Gastrocnemius medialis (tissue), 4 donors: ENCODE data around the gene COL2A1. TPM values are rescaled to one million over a fixed set of nuclear protein-coding genes. Genes with fewer than 3 reads are reported as not detected.
"Not testable (repeated sequence)": the region's sequence is repeated elsewhere in the genome, so short reads cannot be mapped to it uniquely, and the experiment has no call there.

Experiments
- ATAC-seq, 2 donors: fragments of 150-250 bp; one replicate each; pipeline ENCODE4 v1.9.1; 2016
- DNase-seq, 2 donors: peaks; one replicate each; pipeline ENCODE4 v3.0.0-alpha.2; 2019
- H3K27ac ChIP-seq, 4 donors: fragments of 200-600 bp; sonication (generic); 1 replicate in 1 of 4; 2 replicates in 3 of 4; pipeline ENCODE4 v1.5.1; 2016 to 2018; ENCODE audit warnings: mild to moderate bottlenecking in 2 of 4, moderate library complexity in 1 of 4
- H3K27me3 ChIP-seq, 3 donors: fragments of 200-600 bp; sonication (generic) in 2 of 3; 1 replicate in 1 of 3; 2 replicates in 2 of 3; pipeline versions ENCODE4 v1.5.1 to v1.6.0; 2016 to 2019; ENCODE audit warnings: mild to moderate bottlenecking in 1 of 3, moderate library complexity in 1 of 3
- H3K36me3 ChIP-seq, 2 donors: fragments of 200-600 bp; sonication (generic) in 1 of 2; one replicate each; pipeline ENCODE4 v1.5.1; 2017 to 2018
- H3K4me1 ChIP-seq, 2 donors: fragments of 200-600 bp; sonication (generic) in 1 of 2; one replicate each; pipeline ENCODE4 v1.5.1; 2016 to 2017; ENCODE audit warnings: mild to moderate bottlenecking in 2 of 2
- H3K4me3 ChIP-seq, 4 donors: fragments of 200-600 bp; sonication (generic) in 3 of 4; 1 replicate in 1 of 4; 2 replicates in 3 of 4; pipeline ENCODE4 v1.5.1; 2016 to 2019; ENCODE audit warnings: mild to moderate bottlenecking in 2 of 4
- H3K9me3 ChIP-seq, 3 donors: fragments of 200-600 bp; sonication (generic) in 2 of 3; 1 replicate in 1 of 3; 2 replicates in 2 of 3; pipeline ENCODE4 v1.5.1; 2016 to 2019
- POLR2A ChIP-seq, 2 donors: fragments of 450-650 bp; IDR thresholded peaks; one replicate each; pipeline ENCODE4 v1.6.1; 2017; ENCODE audit warnings: antibody characterized with exemption in 2 of 2, mild to moderate bottlenecking in 2 of 2, moderate library complexity in 2 of 2
- in situ Hi-C, 4 donors: fragments of 200-750 bp; cut with MboI; loops; one replicate each; pipeline versions ENCODE4 v1.15.0 to v1.8.0; 2017; ENCODE audit warnings: low sequenced_read_pairs in 4 of 4
- intact Hi-C: fragments of 100-400 bp; cut with DNase I; formaldehyde crosslinking; loops from one replicate; pipeline ENCODE4 v1.15.1; 2023; ENCODE audit warnings: low total_unique reads
- total RNA-seq, 4 donors: library from RNA; depleted of rRNA; stranded (reverse); fragments of >200 nt; gene quantifications; one replicate each; pipeline versions ENCODE4 v1.1.0 to v1.2.3, GENCODE V29; 2016
- TF ChIP-seq, protein P1 (sequence below), 5 experiments: fragments of 450-650 bp in 3 of 5; fragments of 200-600 bp in 2 of 5; sonication (generic) in 2 of 5; IDR thresholded peaks in 4 of 5; conservative IDR thresholded peaks in 1 of 5; 1 replicate in 4 of 5; 2 replicates in 1 of 5; pipeline ENCODE4 v1.5.1; 2016 to 2019; ENCODE audit warnings: antibody characterized with exemption in 5 of 5, mild to moderate bottlenecking in 3 of 5, moderate library complexity in 3 of 5

COL2A1 gene
- total RNA-seq, 4 donors from 2014 or later, result not detected

DNA sequence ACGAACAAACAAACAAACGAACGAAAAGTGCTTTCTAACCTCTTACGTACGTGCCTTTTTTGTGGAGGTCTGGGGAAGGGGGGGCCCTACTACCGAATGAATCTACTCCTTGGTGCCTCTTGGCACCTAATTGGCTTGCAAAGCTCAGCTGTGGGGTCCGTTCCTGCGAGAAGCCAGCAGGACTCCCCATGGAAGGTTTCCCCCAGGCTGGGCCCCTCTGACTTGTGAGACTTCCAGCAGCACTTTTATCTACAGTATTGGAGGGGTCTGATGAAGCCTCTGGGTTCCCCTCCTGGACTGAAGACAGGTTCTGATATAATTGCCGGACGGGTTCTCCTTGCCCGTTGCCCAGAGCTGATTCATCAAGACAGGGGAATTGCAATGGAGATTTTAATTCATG is 42.1 kb downstream of the COL2A1 start:
- ATAC-seq (no peak), DNase-seq (no peak)
- intact Hi-C loops, result loop anchor here (2.0 to 5.0 kb wide), 2 partner anchors 203 to 235 kb away; no protein-coding TSS in a partner anchor
- Histone ChIP-seq H3K27me3 (no peaks in the 10 kb centered on the region), H3K9me3 (no peaks in the 10 kb centered on the region), H3K4me3 (no peak overlapping the region), H3K27ac (no peak overlapping the region), H3K36me3 (no peaks in the 10 kb centered on the region), H3K4me1 (peaks cover 11 to 14% of the 10 kb centered on the region in 2 donors)
- in situ Hi-C loops, result loop anchor here in 3 of 4 donors (25.0 kb wide), 1 partner anchor 225 kb away; the partner anchor contains the start of gene CCDC184 (in 3 of the 3)
- TF ChIP-seq, protein P1, sequence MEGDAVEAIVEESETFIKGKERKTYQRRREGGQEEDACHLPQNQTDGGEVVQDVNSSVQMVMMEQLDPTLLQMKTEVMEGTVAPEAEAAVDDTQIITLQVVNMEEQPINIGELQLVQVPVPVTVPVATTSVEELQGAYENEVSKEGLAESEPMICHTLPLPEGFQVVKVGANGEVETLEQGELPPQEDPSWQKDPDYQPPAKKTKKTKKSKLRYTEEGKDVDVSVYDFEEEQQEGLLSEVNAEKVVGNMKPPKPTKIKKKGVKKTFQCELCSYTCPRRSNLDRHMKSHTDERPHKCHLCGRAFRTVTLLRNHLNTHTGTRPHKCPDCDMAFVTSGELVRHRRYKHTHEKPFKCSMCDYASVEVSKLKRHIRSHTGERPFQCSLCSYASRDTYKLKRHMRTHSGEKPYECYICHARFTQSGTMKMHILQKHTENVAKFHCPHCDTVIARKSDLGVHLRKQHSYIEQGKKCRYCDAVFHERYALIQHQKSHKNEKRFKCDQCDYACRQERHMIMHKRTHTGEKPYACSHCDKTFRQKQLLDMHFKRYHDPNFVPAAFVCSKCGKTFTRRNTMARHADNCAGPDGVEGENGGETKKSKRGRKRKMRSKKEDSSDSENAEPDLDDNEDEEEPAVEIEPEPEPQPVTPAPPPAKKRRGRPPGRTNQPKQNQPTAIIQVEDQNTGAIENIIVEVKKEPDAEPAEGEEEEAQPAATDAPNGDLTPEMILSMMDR (IDR thresholded peaks at IDR 0.05 in 4 of 5, conservative IDR thresholded peaks at IDR 0.05 in 1 of 5), result no peak
- no peak for TF ChIP-seq POLR2A (IDR thresholded peaks at IDR 0.05)

DNA sequence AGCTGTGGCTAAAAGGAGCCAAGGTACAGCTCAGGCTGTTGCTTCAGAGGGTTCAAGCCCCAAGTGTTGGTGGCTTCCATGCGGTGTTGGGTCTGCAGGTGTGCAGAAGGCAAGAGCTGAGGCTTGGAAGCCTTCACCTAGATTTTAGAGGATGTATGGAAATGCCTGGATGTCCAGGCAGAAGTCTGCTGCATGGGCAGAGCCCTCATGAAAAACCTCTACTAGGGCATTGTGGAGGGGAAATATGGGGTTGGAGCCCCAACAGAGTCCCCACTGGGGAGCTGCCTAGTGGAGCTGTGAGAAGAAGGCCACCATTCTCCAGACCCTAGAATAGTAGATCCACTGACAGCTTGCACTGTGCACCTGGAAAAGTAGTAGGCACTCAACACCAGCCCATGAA is 46.6 kb downstream of the COL2A1 start:
- in situ Hi-C loops, result loop anchor here in 3 of 4 donors (25.0 kb wide), 1 partner anchor 230 kb away; the partner anchor contains the start of gene CCDC184 (in 3 of the 3)
- ATAC-seq, H3K4me3 ChIP-seq, H3K4me1 ChIP-seq, H3K36me3 ChIP-seq, H3K27me3 ChIP-seq, H3K9me3 ChIP-seq, H3K27ac ChIP-seq, intact Hi-C loops, DNase-seq: not testable (repeated sequence)

DNA sequence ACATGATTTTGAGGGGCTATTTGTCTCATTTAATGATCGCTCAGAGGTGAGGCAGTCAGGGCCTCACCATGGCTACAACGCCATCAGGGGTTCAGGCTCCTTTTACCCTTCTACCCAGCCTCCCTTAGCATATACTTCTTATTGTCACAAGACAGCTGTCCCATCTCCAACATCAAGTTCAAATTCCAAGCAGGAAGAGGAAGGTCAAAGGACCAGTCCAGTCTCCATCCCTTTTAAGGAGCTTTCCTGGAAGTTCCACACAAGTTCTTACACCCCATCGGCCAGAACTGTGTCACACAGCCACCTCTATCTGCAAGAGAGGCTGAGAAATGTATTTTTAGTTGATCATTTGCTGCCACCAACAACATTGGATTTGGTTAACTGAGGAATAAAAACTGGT is 49.2 kb downstream of the COL2A1 start:
- ATAC-seq (no peak), DNase-seq (no peak)
- in situ Hi-C loops, result loop anchor here in 3 of 4 donors (25.0 kb wide), 1 partner anchor 232 kb away; the partner anchor contains the start of gene CCDC184 (in 3 of the 3)
- no peak overlapping the region for H3K4me3 ChIP-seq
- no peaks in the 10 kb centered on the region for H3K9me3 ChIP-seq
- TF ChIP-seq, protein P1 (IDR thresholded peaks at IDR 0.05 in 4 of 5, conservative IDR thresholded peaks at IDR 0.05 in 1 of 5), result no peak
- TF ChIP-seq POLR2A (IDR thresholded peaks at IDR 0.05), result no peak
- no peak overlapping the region for H3K27ac ChIP-seq
- H3K27me3 ChIP-seq, result no peaks in the 10 kb centered on the region
- no peaks in the 10 kb centered on the region for H3K4me1 ChIP-seq
- intact Hi-C loops, result no loop called here
- H3K36me3 ChIP-seq, result no peaks in the 10 kb centered on the region

DNA sequence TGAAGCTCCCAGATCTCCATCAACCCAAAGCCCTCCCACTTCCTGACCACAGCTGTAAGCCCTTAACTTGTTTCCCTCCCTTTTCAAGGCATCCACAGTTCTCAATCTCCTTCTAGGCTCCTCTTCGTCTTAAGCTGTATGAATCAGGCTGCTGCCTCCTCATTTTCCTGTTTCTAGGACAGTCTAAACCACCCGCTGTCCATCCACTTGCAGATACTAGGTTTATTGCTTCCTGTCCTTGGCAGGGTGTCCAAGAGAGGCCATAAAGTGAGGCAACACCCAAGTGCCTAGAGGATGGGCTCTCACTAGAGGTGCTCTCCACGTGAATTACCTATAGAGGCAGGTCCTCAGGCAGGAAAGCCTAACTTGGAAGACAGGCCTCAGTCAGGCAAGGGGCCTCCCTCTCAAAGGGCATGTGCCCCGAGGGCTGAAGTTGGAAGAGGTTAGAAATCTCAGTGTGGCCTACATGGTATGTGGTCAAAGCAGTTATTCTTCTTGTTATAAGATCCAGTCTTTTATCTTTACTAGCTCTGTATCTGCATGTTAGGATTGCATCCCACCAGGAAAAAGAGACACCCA is 49.7 kb downstream of the COL2A1 start:
- Histone ChIP-seq H3K36me3 (no peaks in the 10 kb centered on the region), H3K9me3 (no peaks in the 10 kb centered on the region), H3K27me3 (no peaks in the 10 kb centered on the region), H3K27ac (no peak overlapping the region), H3K4me1 (no peaks in the 10 kb centered on the region), H3K4me3 (no peak overlapping the region)
- in situ Hi-C loops (loop anchor here in 3 of 4 donors (25.0 kb wide), 1 partner anchor 233 kb away; the partner anchor contains the start of gene CCDC184 (in 3 of the 3)), intact Hi-C loops (no loop called here)
- TF ChIP-seq, protein P1 (IDR thresholded peaks at IDR 0.05 in 4 of 5, conservative IDR thresholded peaks at IDR 0.05 in 1 of 5), result no peak
- no peak for TF ChIP-seq POLR2A (IDR thresholded peaks at IDR 0.05)
- DNase-seq (no peak), ATAC-seq (no peak)

DNA sequence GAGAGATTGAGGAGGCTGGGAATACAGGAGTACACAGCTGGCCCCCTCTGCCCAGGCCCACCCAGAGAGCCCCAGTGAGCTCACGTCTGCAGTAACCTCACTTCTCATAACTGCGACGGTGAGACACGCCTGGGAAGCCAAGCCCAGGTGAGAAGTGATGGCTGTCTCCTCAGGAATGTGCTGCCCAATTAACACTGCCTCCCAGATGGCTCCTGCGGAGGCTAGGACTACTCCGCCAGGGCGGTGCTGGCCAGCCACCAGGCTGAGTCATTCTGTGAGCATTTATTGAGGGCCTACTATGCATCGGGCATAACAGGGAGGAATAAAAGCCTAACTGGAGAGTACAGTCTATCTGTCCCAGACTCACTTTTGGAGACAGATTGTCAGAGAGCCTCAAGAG is 50.2 kb downstream of the COL2A1 start:
- H3K27me3 ChIP-seq, result no peaks in the 10 kb centered on the region
- H3K27ac ChIP-seq, result no peak overlapping the region
- intact Hi-C loops (no loop called here), in situ Hi-C loops (loop anchor here in 3 of 4 donors (25.0 kb wide), 1 partner anchor 233 kb away; the partner anchor contains the start of gene CCDC184 (in 3 of the 3))
- no peaks in the 10 kb centered on the region for H3K4me1 ChIP-seq
- no peaks in the 10 kb centered on the region for H3K9me3 ChIP-seq
- TF ChIP-seq POLR2A (IDR thresholded peaks at IDR 0.05), result no peak
- TF ChIP-seq, protein P1 (IDR thresholded peaks at IDR 0.05 in 4 of 5, conservative IDR thresholded peaks at IDR 0.05 in 1 of 5), result no peak
- ATAC-seq, result no peak
- H3K4me3 ChIP-seq, result no peak overlapping the region
- DNase-seq, result no peak
- H3K36me3 ChIP-seq, result no peaks in the 10 kb centered on the region
